ENCODE results near the gene OR1J2. TPM values are rescaled to one million over a fixed set of nuclear protein-coding genes. Genes with fewer than 3 reads are reported as not detected.

The OR1J2 gene
- polyA plus RNA-seq, 3 donors, result not detected

- Histone ChIP-seq H3K9me3 (replicated peaks in 1 of 2; ENCODE audit: control insufficient read depth in 1 of 2, insufficient read depth in 1 of 2, low read length in 2 of 2) (no peaks in the 10 kb centered on the region), H3K27me3 (ENCODE audit: control insufficient read depth in 2 of 2, insufficient read depth in 2 of 2, low read length in 2 of 2) (peaks cover 0 to 3% of the 10 kb centered on the region in 2 donors), H3K4me1 (ENCODE audit: control insufficient read depth in 1 of 2, insufficient read depth in 2 of 2, low read length in 2 of 2) (no peaks in the 10 kb centered on the region), H3K27ac (ENCODE audit: low read depth in 1 of 2, low read length in 2 of 2) (no peak overlapping the region), H3K36me3 (replicated peaks in 1 of 2; ENCODE audit: control insufficient read depth in 1 of 2, insufficient read depth in 2 of 2, low read length in 2 of 2) (no peaks in the 10 kb centered on the region), H2AFZ (ENCODE audit: insufficient read depth, low read depth, low read length, poor library complexity, severe bottlenecking) (no peak overlapping the region), H3K9ac (ENCODE audit: insufficient read depth, low read length, poor library complexity, severe bottlenecking) (no peak overlapping the region), H3K4me2 (replicated peaks; ENCODE audit: extremely low read depth, low read length, poor library complexity, severe bottlenecking) (no peak overlapping the region), H3K4me3 (replicated peaks in 1 of 3; ENCODE audit: low read depth in 2 of 3, low read length in 3 of 3) (no peak overlapping the region), H4K20me1 (ENCODE audit: insufficient read depth, low read length) (no peaks in the 10 kb centered on the region), H3K79me2 (ENCODE audit: insufficient read depth, low read length) (no peaks in the 10 kb centered on the region)
- intact Hi-C loops (cut with micrococcal nuclease), result no loop called here
- TF ChIP-seq, protein P1, sequence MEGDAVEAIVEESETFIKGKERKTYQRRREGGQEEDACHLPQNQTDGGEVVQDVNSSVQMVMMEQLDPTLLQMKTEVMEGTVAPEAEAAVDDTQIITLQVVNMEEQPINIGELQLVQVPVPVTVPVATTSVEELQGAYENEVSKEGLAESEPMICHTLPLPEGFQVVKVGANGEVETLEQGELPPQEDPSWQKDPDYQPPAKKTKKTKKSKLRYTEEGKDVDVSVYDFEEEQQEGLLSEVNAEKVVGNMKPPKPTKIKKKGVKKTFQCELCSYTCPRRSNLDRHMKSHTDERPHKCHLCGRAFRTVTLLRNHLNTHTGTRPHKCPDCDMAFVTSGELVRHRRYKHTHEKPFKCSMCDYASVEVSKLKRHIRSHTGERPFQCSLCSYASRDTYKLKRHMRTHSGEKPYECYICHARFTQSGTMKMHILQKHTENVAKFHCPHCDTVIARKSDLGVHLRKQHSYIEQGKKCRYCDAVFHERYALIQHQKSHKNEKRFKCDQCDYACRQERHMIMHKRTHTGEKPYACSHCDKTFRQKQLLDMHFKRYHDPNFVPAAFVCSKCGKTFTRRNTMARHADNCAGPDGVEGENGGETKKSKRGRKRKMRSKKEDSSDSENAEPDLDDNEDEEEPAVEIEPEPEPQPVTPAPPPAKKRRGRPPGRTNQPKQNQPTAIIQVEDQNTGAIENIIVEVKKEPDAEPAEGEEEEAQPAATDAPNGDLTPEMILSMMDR (IDR thresholded peaks at IDR 0.05), result no peak
- H3K9me3 Mint-ChIP-seq, result peaks cover 0 to 3% (median 0%) of the 10 kb centered on the region in 7 donors
- WGBS (ENCODE audit: insufficient coverage), result 81% methylated on average over 2 of the region's 2 CpGs
- peaks cover 3 to 10% (median 3%) of the 10 kb centered on the region in 3 donors for H3K27me3 Mint-ChIP-seq (ENCODE audit: low read depth in 3 of 3)
- DNase-seq, result no peak
- H3K36me3 Mint-ChIP-seq, result no peaks in the 10 kb centered on the region
- H3K4me3 Mint-ChIP-seq, result no peak overlapping the region
- no peaks in the 10 kb centered on the region for H3K4me1 Mint-ChIP-seq
- H3K27ac Mint-ChIP-seq, result no peak overlapping the region
These were observed 7.6 kb downstream of the OR1J2 start for GRCh38 chr9:122518226-122518625.

GRCh38 chr9:122518841-122519240 lies 8.2 kb downstream of the OR1J2 start, which contains the start of gene OR1J4:
Gene OR1J4, plus strand, starts transcription at chr9:122519141. Its CDS starts 0 bp downstream, at chr9:122519141.
- Histone ChIP-seq H3K27me3 (ENCODE audit: control insufficient read depth in 2 of 2, insufficient read depth in 2 of 2, low read length in 2 of 2) (peaks cover 0 to 3% of the 10 kb centered on the region in 2 donors), H3K4me3 (replicated peaks in 1 of 3; ENCODE audit: low read depth in 2 of 3, low read length in 3 of 3) (no peak within 1 kb of the TSS), H3K9ac (ENCODE audit: insufficient read depth, low read length, poor library complexity, severe bottlenecking) (no peak within 1 kb of the TSS), H3K9me3 (replicated peaks in 1 of 2; ENCODE audit: control insufficient read depth in 1 of 2, insufficient read depth in 1 of 2, low read length in 2 of 2) (no peaks in the 10 kb centered on the region), H4K20me1 (ENCODE audit: insufficient read depth, low read length) (no peaks in the 10 kb centered on the region), H3K79me2 (ENCODE audit: insufficient read depth, low read length) (no peaks in the 10 kb centered on the region), H3K27ac (ENCODE audit: low read depth in 1 of 2, low read length in 2 of 2) (no peak within 1 kb of the TSS), H3K4me2 (replicated peaks; ENCODE audit: extremely low read depth, low read length, poor library complexity, severe bottlenecking) (no peak within 1 kb of the TSS), H2AFZ (ENCODE audit: insufficient read depth, low read depth, low read length, poor library complexity, severe bottlenecking) (no peak within 1 kb of the TSS), H3K36me3 (replicated peaks in 1 of 2; ENCODE audit: control insufficient read depth in 1 of 2, insufficient read depth in 2 of 2, low read length in 2 of 2) (no peaks in the 10 kb centered on the region), H3K4me1 (ENCODE audit: control insufficient read depth in 1 of 2, insufficient read depth in 2 of 2, low read length in 2 of 2) (no peaks in the 10 kb centered on the region)
- intact Hi-C loops (cut with micrococcal nuclease), result no loop called here
- TF ChIP-seq, protein P1 (IDR thresholded peaks at IDR 0.05), result no peak
- Mint-ChIP-seq H3K9me3 (peaks cover 0 to 3% (median 0%) of the 10 kb centered on the region in 7 donors), H3K4me1 (no peaks in the 10 kb centered on the region), H3K4me3 (no peak within 1 kb of the TSS), H3K27ac (no peak within 1 kb of the TSS), H3K27me3 (ENCODE audit: low read depth in 3 of 3) (peaks cover 3 to 10% (median 3%) of the 10 kb centered on the region in 3 donors), H3K36me3 (no peaks in the 10 kb centered on the region)
- WGBS (ENCODE audit: insufficient coverage), result no CpG with 5 or more reads among the region's 4 CpGs
- DNase-seq, result no peak
